ENCODE data around the gene PEPD.

Gene PEPD

GRCh38 chr19:33460221-33460908 lies 61.2 kb downstream of the PEPD start:
- Histone ChIP-seq H3K27ac (no peak overlapping the region), H3K9me3 (no peaks in the 10 kb centered on the region), H3K36me3 (peaks cover 5 to 56% (median 23%) of the 10 kb centered on the region in 3 donors), H3K27me3 (no peaks in the 10 kb centered on the region), H3K4me3 (no peak overlapping the region), H3K4me1 (no peaks in the 10 kb centered on the region)
- intact Hi-C loops (cut with DNase I; ENCODE audit: low total_unique reads), result no loop called here
- no peak for TF ChIP-seq CTCF (IDR thresholded peaks at IDR 0.05)
- peak; percentile 8 to 48 for DNase-seq

- peaks cover 5 to 55% (median 23%) of the 10 kb centered on the region in 3 donors for H3K36me3 ChIP-seq
- no peak overlapping the region for H3K27ac ChIP-seq
- H3K9me3 ChIP-seq, result no peaks in the 10 kb centered on the region
- no peaks in the 10 kb centered on the region for H3K27me3 ChIP-seq
- no peak overlapping the region for H3K4me3 ChIP-seq
- intact Hi-C loops (cut with DNase I; ENCODE audit: low total_unique reads), result no loop called here
- H3K4me1 ChIP-seq, result no peaks in the 10 kb centered on the region
- peak; percentile 10 to 40 for DNase-seq
- TF ChIP-seq CTCF (IDR thresholded peaks at IDR 0.05), result no peak
Observed at GRCh38 chr19:33459222-33460090, 62.1 kb downstream of the PEPD start.

- Histone ChIP-seq H3K4me3 (no peak overlapping the region), H3K27me3 (no peaks in the 10 kb centered on the region), H3K36me3 (peaks cover 5 to 49% (median 23%) of the 10 kb centered on the region in 3 donors), H3K9me3 (no peaks in the 10 kb centered on the region), H3K27ac (no peak overlapping the region), H3K4me1 (no peaks in the 10 kb centered on the region)
- no peak for TF ChIP-seq CTCF (IDR thresholded peaks at IDR 0.05)
- intact Hi-C loops (cut with DNase I; ENCODE audit: low total_unique reads), result no loop called here
- peak in 1 of 2 donors; percentile 23 for DNase-seq
Observed at GRCh38 chr19:33458807-33459206, 62.8 kb downstream of the PEPD start.

GRCh38 chr19:33458171-33458633 lies 63.4 kb downstream of the PEPD start:
- TF ChIP-seq CTCF (IDR thresholded peaks at IDR 0.05), result no peak
- no peaks in the 10 kb centered on the region for H3K9me3 ChIP-seq
- H3K4me3 ChIP-seq, result no peak overlapping the region
- H3K27ac ChIP-seq, result no peak overlapping the region
- peaks cover 5 to 44% (median 23%) of the 10 kb centered on the region in 3 donors for H3K36me3 ChIP-seq
- DNase-seq, result peak in 1 of 2 donors; percentile 21
- H3K4me1 ChIP-seq, result no peaks in the 10 kb centered on the region
- intact Hi-C loops (cut with DNase I; ENCODE audit: low total_unique reads), result no loop called here
- H3K27me3 ChIP-seq, result no peaks in the 10 kb centered on the region

- TF ChIP-seq CTCF (IDR thresholded peaks at IDR 0.05), result no peak
- Histone ChIP-seq H3K4me3 (no peak overlapping the region), H3K27me3 (no peaks in the 10 kb centered on the region), H3K36me3 (peaks cover 0 to 31% (median 10%) of the 10 kb centered on the region in 3 donors), H3K4me1 (no peaks in the 10 kb centered on the region), H3K9me3 (no peaks in the 10 kb centered on the region), H3K27ac (no peak overlapping the region)
- intact Hi-C loops (cut with DNase I; ENCODE audit: low total_unique reads), result no loop called here
- no peak for DNase-seq
Observed at GRCh38 chr19:33456845-33457220, 64.8 kb downstream of the PEPD start.
